H1 (cell line): Measurements from ENCODE around the gene MRPL20. TPM values are rescaled to one million over a fixed set of nuclear protein-coding genes. Genes with fewer than 3 reads are reported as not detected.

Source experiments
- CTCF ChIA-PET: fragments of 300-600 bp; sonication (Branson Sonifier 250); formaldehyde crosslinking; loops from one replicate; lab custom pipeline; 2021; ENCODE audit not compliant: partially characterized antibody; lab: Charles Lee
- POLR2A ChIA-PET: fragments of 300-600 bp; sonication (Branson Sonifier 250); formaldehyde crosslinking; loops from one replicate; lab custom pipeline; 2021; ENCODE audit warnings: inconsistent platforms; ENCODE audit not compliant: partially characterized antibody; lab: Charles Lee
- DNase-seq, 2 experiments: peaks; one replicate each; pipeline versions ENCODE4 v3.0.0 to v3.0.0-alpha.2; 2010 to 2022; ENCODE audit warnings: low spot score in 2 of 2, low read depth in 1 of 2, mixed read lengths in 1 of 2
- FAIRE-seq: peaks from 2 replicates; lab custom pipeline; 2011; peaks lifted over from hg19 to GRCh38; lab: Jason Lieb, UNC
- H2AFZ ChIP-seq: 2 replicates; pipeline ENCODE4 v1.8.1; 2012; ENCODE audit warnings: low read length, inconsistent platforms
- H2AK5ac ChIP-seq: 2 replicates; pipeline ENCODE4 v1.6.1; 2013; ENCODE audit warnings: low read depth, low read length
- H2BK120ac ChIP-seq: replicated peaks from 2 replicates; pipeline ENCODE3; 2013; ENCODE audit warnings: low read depth, low read length, inconsistent platforms
- H2BK12ac ChIP-seq: 2 replicates; pipeline ENCODE4 v1.6.1; 2013; ENCODE audit warnings: low read depth, low read length
- H2BK15ac ChIP-seq: 2 replicates; pipeline ENCODE4 v1.6.1; 2013; ENCODE audit warnings: low read length
- H2BK20ac ChIP-seq: 2 replicates; pipeline ENCODE4 v1.6.1; 2013; ENCODE audit warnings: low read length
- H2BK5ac ChIP-seq: 2 replicates; pipeline ENCODE4 v1.6.1; 2013; ENCODE audit warnings: low read depth, low read length
- H3K14ac ChIP-seq: 2 replicates; pipeline ENCODE4 v1.6.1; 2013; ENCODE audit warnings: inconsistent platforms; ENCODE audit not compliant: insufficient read length
- H3K18ac ChIP-seq: 2 replicates; pipeline ENCODE4 v1.6.1; 2013; ENCODE audit warnings: low read length; ENCODE audit errors: extremely low read depth
- H3K23ac ChIP-seq: 2 replicates; pipeline ENCODE4 v1.6.1; 2013; ENCODE audit warnings: inconsistent platforms; ENCODE audit not compliant: insufficient read length
- H3K23me2 ChIP-seq: 2 replicates; pipeline ENCODE4 v1.6.1; 2013; ENCODE audit warnings: low read depth, low read length
- H3K27ac ChIP-seq: 2 replicates; pipeline ENCODE4 v1.6.1; 2011; ENCODE audit warnings: low read depth, low read length, inconsistent platforms
- H3K27me3 ChIP-seq, 4 experiments: replicated peaks in 1 of 4; 1 replicate in 1 of 4; 2 replicates in 3 of 4; pipeline versions ENCODE4 v1.6.1 to v1.8.1; 2011 to 2013; ENCODE audit warnings: low read length in 3 of 4, mild to moderate bottlenecking in 3 of 4, inconsistent platforms in 2 of 4, mixed read lengths in 2 of 4, moderate library complexity in 1 of 4; ENCODE audit not compliant: control insufficient read depth in 3 of 4, insufficient read depth in 3 of 4; ENCODE audit errors: extremely low read depth in 1 of 4
- H3K36me3 ChIP-seq, 4 experiments: 2 replicates each; pipeline versions ENCODE4 v1.6.1 to v1.8.1; 2011 to 2013; ENCODE audit warnings: mild to moderate bottlenecking in 4 of 4, low read length in 3 of 4, moderate library complexity in 2 of 4, control low read depth in 1 of 4, inconsistent platforms in 1 of 4; ENCODE audit not compliant: insufficient read depth in 4 of 4, control insufficient read depth in 2 of 4
- H3K4ac ChIP-seq: replicated peaks from 2 replicates; pipeline ENCODE3; 2013; ENCODE audit warnings: low read length, low read depth, mixed read lengths, inconsistent platforms; ENCODE audit not compliant: insufficient read length
- H3K4me1 ChIP-seq, 4 experiments: replicated peaks in 1 of 4; 1 replicate in 1 of 4; 2 replicates in 3 of 4; pipeline versions ENCODE4 v1.6.1 to v1.8.1; 2011 to 2013; ENCODE audit warnings: low read length in 3 of 4, inconsistent platforms in 2 of 4, mixed read lengths in 1 of 4; ENCODE audit not compliant: insufficient read depth in 4 of 4, control insufficient read depth in 3 of 4
- H3K4me2 ChIP-seq, 2 experiments: 2 replicates each; pipeline versions ENCODE4 v1.6.1 to v1.8.1; 2011 to 2013; ENCODE audit warnings: low read depth in 2 of 2, low read length in 2 of 2, control low read depth in 1 of 2, inconsistent platforms in 1 of 2, mild to moderate bottlenecking in 1 of 2; ENCODE audit not compliant: insufficient read depth in 1 of 2
- H3K4me3 ChIP-seq, 4 experiments: fragments of 200-600, 300-600 bp in 1 of 4; sonication (generic), shearing (Covaris generic), sonication (Bioruptor Twin) in 1 of 4; 2 replicates each; pipeline versions ENCODE4 v1.5.1 to v1.8.1; 2011 to 2016; ENCODE audit warnings: low read length in 4 of 4, low read depth in 3 of 4, control low read depth in 2 of 4, inconsistent platforms in 2 of 4, mild to moderate bottlenecking in 2 of 4, mixed read lengths in 1 of 4, moderate library complexity in 1 of 4; ENCODE audit not compliant: insufficient read depth in 2 of 4; ENCODE audit errors: extremely low read depth in 1 of 4
- H3K56ac ChIP-seq: replicated peaks from 2 replicates; pipeline ENCODE3; 2013; ENCODE audit warnings: low read depth, mild to moderate bottlenecking, mixed read lengths, low read length, inconsistent platforms; ENCODE audit not compliant: insufficient read length
- H3K79me1 ChIP-seq: 2 replicates; pipeline ENCODE4 v1.6.1; 2013; ENCODE audit warnings: low read depth, low read length, control low read depth
- H3K79me2 ChIP-seq, 2 experiments: 2 replicates each; pipeline versions ENCODE4 v1.6.1 to v1.8.1; 2012 to 2013; ENCODE audit warnings: low read length in 2 of 2, mild to moderate bottlenecking in 2 of 2, inconsistent platforms in 1 of 2; ENCODE audit not compliant: insufficient read depth in 2 of 2, control insufficient read depth in 1 of 2
- H3K9ac ChIP-seq, 4 experiments: replicated peaks in 1 of 4; 1 replicate in 1 of 4; 2 replicates in 3 of 4; pipeline versions ENCODE4 v1.6.1 to v1.8.1; 2011 to 2013; ENCODE audit warnings: low read depth in 3 of 4, low read length in 3 of 4, control low read depth in 2 of 4, mild to moderate bottlenecking in 2 of 4, moderate library complexity in 2 of 4, inconsistent platforms in 1 of 4; ENCODE audit errors: extremely low read depth in 1 of 4
- H3K9me3 ChIP-seq, 2 experiments: 2 replicates each; pipeline versions ENCODE4 v1.6.1 to v1.8.1; 2012 to 2013; ENCODE audit warnings: mild to moderate bottlenecking in 2 of 2, moderate library complexity in 2 of 2, control low read depth in 1 of 2, inconsistent platforms in 1 of 2, low read depth in 1 of 2, low read length in 1 of 2, mixed read lengths in 1 of 2; ENCODE audit not compliant: insufficient read depth in 2 of 2
- H4K20me1 ChIP-seq, 2 experiments: replicated peaks in 1 of 2; 2 replicates each; pipeline versions ENCODE3 to v1.8.1; 2011 to 2013; ENCODE audit warnings: inconsistent platforms in 2 of 2, low read length in 2 of 2, mild to moderate bottlenecking in 1 of 2; ENCODE audit not compliant: insufficient read depth in 2 of 2, control insufficient read depth in 1 of 2
- H4K5ac ChIP-seq: 2 replicates; pipeline ENCODE4 v1.6.1; 2013; ENCODE audit warnings: low read length, low read depth, mixed read lengths, inconsistent platforms; ENCODE audit not compliant: insufficient read length
- H4K8ac ChIP-seq: 2 replicates; pipeline ENCODE4 v1.8.0; 2013; ENCODE audit warnings: mild to moderate bottlenecking, moderate library complexity, low read length, inconsistent platforms; ENCODE audit not compliant: insufficient read depth; ENCODE audit errors: extremely low read depth
- H4K91ac ChIP-seq: replicated peaks from 2 replicates; pipeline ENCODE3; 2013; ENCODE audit warnings: low read length, mixed read lengths, inconsistent platforms; ENCODE audit not compliant: insufficient read length
- BRCA1 ChIP-seq: IDR thresholded peaks from 2 replicates; pipeline ENCODE4 v1.6.1; 2012; ENCODE audit warnings: low read depth, low read length, improper control_type of control experiment
- HDAC6 ChIP-seq: IDR thresholded peaks from one replicate; pipeline ENCODE4 v1.7.1; 2012; ENCODE audit warnings: low read depth, mild to moderate bottlenecking, inconsistent platforms, low read length, moderate library complexity
- JUND ChIP-seq: IDR thresholded peaks from 2 replicates; pipeline ENCODE4 v1.6.1; 2011; ENCODE audit warnings: mild to moderate bottlenecking, improper control_type of control experiment, low read length
- NANOG ChIP-seq: IDR thresholded peaks from 2 replicates; pipeline ENCODE4 v1.6.1; 2011; ENCODE audit warnings: low read length, low read depth, mild to moderate bottlenecking, inconsistent platforms; ENCODE audit not compliant: insufficient read depth, poor library complexity, severe bottlenecking
- RAD21 ChIP-seq, 2 experiments: IDR thresholded peaks in 1 of 2; conservative IDR thresholded peaks in 1 of 2; 2 replicates each; pipeline ENCODE4 v1.6.1; 2011; ENCODE audit warnings: low read depth in 2 of 2, low read length in 2 of 2, improper control_type of control experiment in 1 of 2, inconsistent platforms in 1 of 2, mild to moderate bottlenecking in 1 of 2, moderate library complexity in 1 of 2
- RBBP5 ChIP-seq: IDR thresholded peaks from 2 replicates; pipeline ENCODE4 v1.7.1; 2012; ENCODE audit warnings: low read depth, mild to moderate bottlenecking, inconsistent platforms, low read length, moderate library complexity, borderline replicate concordance
- TAF1 ChIP-seq: IDR thresholded peaks from 2 replicates; pipeline ENCODE4 v1.6.1; 2011; ENCODE audit warnings: mild to moderate bottlenecking, low read depth, low read length
- YY1 ChIP-seq: IDR thresholded peaks from 2 replicates; pipeline ENCODE4 v1.6.1; 2011; ENCODE audit warnings: low read depth, mild to moderate bottlenecking, low read length
- WGBS, 2 experiments: shearing (Covaris generic) in 1 of 2; methylation state at CpG; one replicate each; pipeline versions ENCODE4 v1.1.6 to v1.1.7; 2013 to 2015; ENCODE audit warnings: low lambda C conversion rate in 2 of 2, mixed read lengths in 2 of 2, inconsistent platforms in 1 of 2, low coverage in 1 of 2, missing lambda C conversion rate in 1 of 2; ENCODE audit not compliant: insufficient replicate concordance in 2 of 2, insufficient coverage in 1 of 2, insufficient read length in 1 of 2; ENCODE audit errors: extremely low coverage in 1 of 2, missing lambda C conversion rate in 1 of 2; 5-methylcytosine and 5-hydroxymethylcytosine counted together
- polyA plus RNA-seq, 7 experiments: library from polyadenylated mRNA; depleted of rRNA in 3 of 7; stranded (reverse) in 5 of 7; unstranded in 2 of 7; fragments of >200 nt in 5 of 7; fragments of 200-250 nt in 2 of 7; gene quantifications; 1 replicate in 5 of 7; 2 replicates in 1 of 7; 4 replicates in 1 of 7; pipeline versions ENCODE4 v1.2.1 to v1.2.3, GENCODE V29; 2011 to 2013; ENCODE audit warnings: missing spikeins in 2 of 7, mixed read lengths in 2 of 7
- total RNA-seq: library from RNA; stranded (reverse); fragmentation: NEBNext Ultra II Directional; extraction: Animal tissue kit (Norgen Biotek cat#: 25700); gene quantifications from 2 replicates; pipeline ENCODE4 v1.2.1, GENCODE V29; 2021
- TF ChIP-seq, protein P1 (sequence below): IDR thresholded peaks from 2 replicates; pipeline ENCODE4 v1.6.1; 2012; ENCODE audit warnings: inconsistent platforms
- TF ChIP-seq, protein P2 (sequence below): IDR thresholded peaks from 2 replicates; pipeline ENCODE4 v1.6.1; 2012; ENCODE audit warnings: inconsistent platforms

Gene MRPL20
- total and polyA plus RNA-seq, 2 of the 8 experiments (the other 6 are each of a cell fraction or from before 2014, with no cell fraction given): 126 to 151 TPM

DNA sequence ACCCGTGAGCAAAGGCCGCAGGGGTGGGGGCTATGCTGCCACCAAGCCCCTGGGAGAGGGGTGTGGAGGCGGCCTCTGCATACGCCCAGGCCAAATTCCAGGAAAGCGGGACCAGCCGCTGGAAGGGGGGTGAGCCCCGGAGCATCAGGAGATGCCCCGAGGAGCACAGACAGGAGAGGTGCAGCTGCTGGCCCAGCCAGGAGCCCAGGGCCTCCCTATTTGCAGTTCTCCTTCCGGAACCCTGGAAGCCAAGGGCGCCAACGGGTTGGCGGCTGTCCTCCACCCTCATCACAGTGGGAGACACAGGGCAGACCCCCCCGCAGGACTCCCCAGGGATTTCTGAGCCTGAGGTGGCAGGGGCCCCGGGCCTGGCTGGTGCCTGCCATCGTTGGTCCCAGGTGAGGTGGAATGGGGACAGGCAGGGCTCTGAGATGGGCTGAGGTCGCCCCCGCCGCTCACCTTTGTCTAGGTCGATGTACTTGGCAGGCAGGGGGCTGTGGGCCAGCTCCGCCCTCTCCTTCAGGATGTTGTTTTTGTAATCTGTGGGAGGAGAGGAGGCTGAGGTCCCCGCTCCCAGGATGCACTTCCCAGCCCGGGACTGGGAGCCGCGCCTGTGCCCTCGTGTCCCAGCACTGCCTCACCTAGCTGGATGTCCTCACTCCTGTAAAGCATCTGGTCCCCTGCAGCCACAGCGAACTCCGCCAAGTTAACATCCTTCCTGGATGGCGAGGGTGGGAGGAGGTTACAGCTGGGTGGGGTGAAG is 53.5 kb downstream of the MRPL20 start:
- Histone ChIP-seq H3K4ac (peak overlapping the region; percentile 91), H3K9me3 (no peaks in the 10 kb centered on the region), H3K27me3 (peaks cover 9 to 17% (median 14%) of the 10 kb centered on the region in 4 experiments), H2AFZ (no peak overlapping the region), H3K18ac (peak overlapping the region; percentile 52), H3K56ac (no peak overlapping the region), H3K4me2 (peak overlapping the region; percentile 69 to 95), H2AK5ac (no peak overlapping the region), H2BK15ac (no peak overlapping the region), H3K79me1 (no peaks in the 10 kb centered on the region), H2BK5ac (no peak overlapping the region), H4K20me1 (peaks cover 0 to 6% of the 10 kb centered on the region in 2 experiments), H3K9ac (no peak overlapping the region), H2BK12ac (peak overlapping the region; percentile 53; the same call in 1 of the 2 replicates), H2BK20ac (no peak overlapping the region), H3K27ac (no peak overlapping the region), H2BK120ac (no peak overlapping the region), H3K4me3 (peak overlapping the region; percentile 20 to 61 (median 26); a peak in 7 of 8 replicates), H3K4me1 (peaks cover 2 to 44% (median 33%) of the 10 kb centered on the region in 4 experiments), H3K23ac (no peak overlapping the region), H3K23me2 (peaks cover 20% of the 10 kb centered on the region; the same call in 1 of the 2 replicates), H4K5ac (no peak overlapping the region), H3K14ac (no peak overlapping the region), H4K8ac (peak overlapping the region; percentile 72), H3K36me3 (no peaks in the 10 kb centered on the region), H3K79me2 (no peaks in the 10 kb centered on the region), H4K91ac (peak overlapping the region; percentile 94)
- DNase-seq (peak in 1 of 2 experiments; percentile 78), FAIRE-seq (no peak)
- WGBS, 2 experiments: 0% methylated on average over 19 of the region's 28 CpGs; no CpG with 5 or more reads in 1 of the 2 experiments
- ChIA-PET POLR2A (interaction anchor here (0.7 to 5.1 kb wide), 13 partner anchors 8 to 84 kb away, joined by 3 to 80 read pairs (median 3); partner anchors contain the start of gene AURKAIP1), CTCF (interaction anchor here (0.5 to 3.4 kb wide), 4 partner anchors 17 to 483 kb away, joined by 3 to 40 read pairs (median 4); partner anchors contain the start of gene AURKAIP1)
- TF ChIP-seq, protein P1, sequence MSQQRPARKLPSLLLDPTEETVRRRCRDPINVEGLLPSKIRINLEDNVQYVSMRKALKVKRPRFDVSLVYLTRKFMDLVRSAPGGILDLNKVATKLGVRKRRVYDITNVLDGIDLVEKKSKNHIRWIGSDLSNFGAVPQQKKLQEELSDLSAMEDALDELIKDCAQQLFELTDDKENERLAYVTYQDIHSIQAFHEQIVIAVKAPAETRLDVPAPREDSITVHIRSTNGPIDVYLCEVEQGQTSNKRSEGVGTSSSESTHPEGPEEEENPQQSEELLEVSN: peak; percentile 54; the same call in 1 of the 2 replicates
- TF ChIP-seq TAF1: no peak
- no peak for TF ChIP-seq RAD21 (IDR thresholded peaks at IDR 0.05 in 1 of 2, conservative IDR thresholded peaks at IDR 0.05 in 1 of 2; ENCODE audit: low read depth in 2 of 2, low read length in 2 of 2)
- no peak for TF ChIP-seq JUND
- TF ChIP-seq NANOG: peak; percentile 32
- no peak for TF ChIP-seq YY1
- TF ChIP-seq RBBP5: 0 out of 2 replicates have a peak, but pooled peaks have one; percentile 30
- no peak for TF ChIP-seq HDAC6
- TF ChIP-seq, protein P2, sequence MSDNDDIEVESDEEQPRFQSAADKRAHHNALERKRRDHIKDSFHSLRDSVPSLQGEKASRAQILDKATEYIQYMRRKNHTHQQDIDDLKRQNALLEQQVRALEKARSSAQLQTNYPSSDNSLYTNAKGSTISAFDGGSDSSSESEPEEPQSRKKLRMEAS: peak; percentile 74
- TF ChIP-seq BRCA1: no peak
